DND-41 (cell line): ENCODE data around the gene EGFLAM.
"Not testable (repeated sequence)": the region's sequence is repeated elsewhere in the genome, so short reads cannot be mapped to it uniquely, and the experiment has no call there.

Source experiments
- ATAC-seq: fragments of 200-7000 bp; cut with Tn5 transposase; 3 replicates; pipeline ENCODE4 v1.9.1; 2021; ENCODE audit warnings: low read depth; ENCODE audit not compliant: insufficient read depth
- DNase-seq: peaks from one replicate; pipeline ENCODE4 v3.0.0-alpha.2; 2020
- H2AFZ ChIP-seq: 2 replicates; pipeline ENCODE4 v1.6.0; 2012; ENCODE audit warnings: low read depth, low read length
- H3K27ac ChIP-seq: 2 replicates; pipeline ENCODE4 v1.5.1; 2012; ENCODE audit warnings: low read length, inconsistent platforms
- H3K27me3 ChIP-seq: fragments of 200-600 bp; sonication (generic); 2 replicates; pipeline ENCODE4 v1.6.0; 2012; ENCODE audit warnings: low read length, mild to moderate bottlenecking, inconsistent platforms; ENCODE audit not compliant: insufficient read depth, poor library complexity
- H3K36me3 ChIP-seq: 2 replicates; pipeline ENCODE4 v1.5.1; 2012; ENCODE audit warnings: low read length, inconsistent platforms; ENCODE audit not compliant: insufficient read depth
- H3K4me1 ChIP-seq: 2 replicates; pipeline ENCODE4 v1.5.1; 2012; ENCODE audit warnings: mild to moderate bottlenecking, low read length; ENCODE audit not compliant: insufficient read depth
- H3K4me2 ChIP-seq: 2 replicates; pipeline ENCODE4 v1.6.0; 2012; ENCODE audit warnings: mild to moderate bottlenecking, moderate library complexity, low read length, inconsistent platforms; ENCODE audit not compliant: insufficient read depth
- H3K4me3 ChIP-seq, 2 experiments: fragments of 200-600 bp in 1 of 2; shearing (Covaris generic) in 1 of 2; 2 replicates each; pipeline ENCODE4 v1.5.1; 2012 to 2016; ENCODE audit warnings: inconsistent platforms in 2 of 2, low read length in 2 of 2, mild to moderate bottlenecking in 2 of 2, low read depth in 1 of 2, moderate library complexity in 1 of 2
- H3K79me2 ChIP-seq: 2 replicates; pipeline ENCODE4 v1.6.0; 2012; ENCODE audit warnings: low read length, inconsistent platforms; ENCODE audit not compliant: insufficient read depth
- H3K9ac ChIP-seq: 2 replicates; pipeline ENCODE4 v1.6.0; 2012; ENCODE audit warnings: low read depth, mild to moderate bottlenecking, inconsistent platforms, low read length, moderate library complexity
- H3K9me3 ChIP-seq: 2 replicates; pipeline ENCODE4 v1.5.1; 2012; ENCODE audit warnings: low read length, moderate library complexity, mild to moderate bottlenecking, inconsistent platforms; ENCODE audit not compliant: insufficient read depth, severe bottlenecking
- H4K20me1 ChIP-seq: 2 replicates; pipeline ENCODE4 v1.6.0; 2012; ENCODE audit warnings: low read length; ENCODE audit not compliant: insufficient read depth
- CTCF ChIP-seq: IDR thresholded peaks from 2 replicates; pipeline ENCODE4 v1.5.1; 2012; ENCODE audit warnings: borderline replicate concordance, low read length, moderate library complexity, mild to moderate bottlenecking; ENCODE audit not compliant: poor library complexity, severe bottlenecking; ENCODE audit errors: extremely low read depth
- EZH2 ChIP-seq: IDR thresholded peaks from 3 replicates; pipeline ENCODE4 v1.6.1; 2012; ENCODE audit warnings: borderline replicate concordance, low read depth, mild to moderate bottlenecking, moderate library complexity, low read length, inconsistent platforms; ENCODE audit not compliant: severe bottlenecking

Gene EGFLAM

GRCh38 chr5:38329132-38329715 lies 70.9 kb downstream of the EGFLAM start:
- no peak for DNase-seq

DNA sequence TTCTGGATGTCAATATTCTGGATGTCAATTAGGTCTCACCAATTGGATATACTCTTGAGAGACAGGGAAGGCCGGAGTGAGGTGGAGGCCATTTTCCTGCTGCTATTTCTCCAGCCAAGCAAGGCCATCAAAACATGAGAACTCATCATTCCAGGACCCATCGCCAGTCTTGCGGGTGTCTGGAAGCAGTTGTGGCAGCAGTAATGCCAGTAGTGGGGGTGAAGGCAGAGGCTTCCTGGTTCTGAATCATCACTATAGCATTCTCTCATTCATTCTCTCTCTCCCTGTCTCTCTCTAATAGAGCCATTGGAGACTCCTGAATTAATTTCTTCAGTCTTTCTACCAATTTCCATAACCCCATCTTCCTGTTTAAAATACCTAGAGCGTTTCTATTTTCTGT lies 71.8 kb downstream of the EGFLAM start:
- Histone ChIP-seq H2AFZ (no peak overlapping the region), H3K9me3 (no peaks in the 10 kb centered on the region), H3K36me3 (no peaks in the 10 kb centered on the region), H3K4me2 (no peak overlapping the region), H3K9ac (no peak overlapping the region), H3K27me3 (peaks cover 6% of the 10 kb centered on the region), H3K4me1 (no peaks in the 10 kb centered on the region), H4K20me1 (no peaks in the 10 kb centered on the region), H3K27ac (no peak overlapping the region), H3K79me2 (no peaks in the 10 kb centered on the region), H3K4me3 (no peak overlapping the region)
- no peak for ATAC-seq
- no peak for DNase-seq
- TF ChIP-seq EZH2 (no peak), CTCF (no peak)

More at GRCh38 chr5:38329132-38329715, 70.9 kb downstream of the EGFLAM start:
- H3K9me3 ChIP-seq = no peaks in the 10 kb centered on the region
- peaks cover 6% of the 10 kb centered on the region for H3K27me3 ChIP-seq
- no peak overlapping the region for H2AFZ ChIP-seq
- H3K4me2 ChIP-seq = no peak overlapping the region
- no peak for ATAC-seq
- TF ChIP-seq CTCF (no peak), EZH2 (no peak)
- H4K20me1 ChIP-seq = no peaks in the 10 kb centered on the region
- no peak overlapping the region for H3K4me3 ChIP-seq
- H3K9ac ChIP-seq = no peak overlapping the region
- no peaks in the 10 kb centered on the region for H3K36me3 ChIP-seq
- H3K4me1 ChIP-seq = no peaks in the 10 kb centered on the region
- no peaks in the 10 kb centered on the region for H3K79me2 ChIP-seq
- H3K27ac ChIP-seq = no peak overlapping the region

GRCh38 chr5:38331831-38332230 lies 73.5 kb downstream of the EGFLAM start:
- Histone ChIP-seq H3K4me3 (no peak overlapping the region), H3K4me2 (no peak overlapping the region), H3K36me3 (no peaks in the 10 kb centered on the region), H3K27me3 (peaks cover 6% of the 10 kb centered on the region), H3K79me2 (no peaks in the 10 kb centered on the region), H3K4me1 (no peaks in the 10 kb centered on the region), H3K27ac (no peak overlapping the region), H2AFZ (no peak overlapping the region), H3K9ac (no peak overlapping the region), H4K20me1 (no peaks in the 10 kb centered on the region), H3K9me3 (no peaks in the 10 kb centered on the region)
- no peak for TF ChIP-seq CTCF
- DNase-seq (no peak), ATAC-seq (no peak)

GRCh38 chr5:38333181-38333580 lies 74.8 kb downstream of the EGFLAM start:
- H3K36me3 ChIP-seq, H4K20me1 ChIP-seq, H3K27me3 ChIP-seq, H3K9ac ChIP-seq, DNase-seq, ATAC-seq, H3K79me2 ChIP-seq, H3K9me3 ChIP-seq, H3K27ac ChIP-seq, H3K4me2 ChIP-seq, H2AFZ ChIP-seq, H3K4me3 ChIP-seq, H3K4me1 ChIP-seq: not testable (repeated sequence)
